Cerebellar nuclear complex (tissue), 1 donor: Measurements from ENCODE around the gene MAST2.

ENCODE experiments used
- DNase-seq, 2 experiments: peaks; one replicate each; lab custom pipeline; 2025; lab: John Stamatoyannopoulos, UW

Gene MAST2

GRCh38 chr1:46065405-46065804, 262.0 kb downstream of the MAST2 start:
- DNase-seq: no peak

- no peak for DNase-seq
These were observed 264.2 kb downstream of the MAST2 start for GRCh38 chr1:46067652-46068051.

DNA sequence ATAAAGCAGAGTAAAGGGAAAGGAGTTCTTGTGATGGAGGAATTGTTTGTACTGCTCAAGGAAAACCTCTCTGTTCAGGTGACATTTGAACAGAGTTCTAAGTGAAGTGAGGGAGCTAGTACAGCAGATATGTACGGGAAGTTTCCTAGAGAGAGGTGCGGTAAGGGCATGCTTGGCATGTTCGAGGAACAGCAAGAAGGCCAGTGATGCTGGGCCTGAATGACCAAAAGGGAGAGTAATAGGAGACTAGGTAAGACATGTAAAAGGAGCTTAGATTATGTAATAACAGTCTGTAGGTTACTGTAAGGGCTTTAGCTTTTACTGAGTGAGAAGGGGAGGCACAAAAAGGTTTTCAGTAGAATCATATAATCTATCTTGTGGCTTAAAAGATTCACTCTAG, 265.1 kb downstream of the MAST2 start:
- DNase-seq: no peak

- DNase-seq: no peak
These were observed 266.9 kb downstream of the MAST2 start for GRCh38 chr1:46070164-46070814.

DNA sequence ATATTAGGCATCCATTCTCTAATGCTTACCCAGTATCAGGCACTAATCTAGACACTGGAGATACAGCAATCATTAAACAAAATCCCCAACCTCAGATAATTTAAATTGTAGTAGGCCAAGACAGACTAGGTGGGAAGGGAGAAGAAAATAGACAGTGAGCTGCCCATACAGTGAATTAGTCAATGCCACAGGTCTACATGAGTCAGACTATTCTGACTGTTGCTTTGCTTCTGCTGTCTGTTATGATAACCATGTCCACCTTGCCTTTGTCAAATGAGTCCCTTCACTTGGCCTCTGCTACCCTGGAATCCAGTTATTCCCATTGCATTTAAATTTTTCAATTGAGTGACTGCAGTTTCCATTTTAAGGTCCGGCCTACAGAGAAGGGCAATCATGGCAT, 269.6 kb downstream of the MAST2 start:
- DNase-seq: no peak

- DNase-seq: no peak
These were observed 272.9 kb downstream of the MAST2 start for GRCh38 chr1:46076343-46076742.

- DNase-seq: no peak
These were observed 274.2 kb downstream of the MAST2 start for GRCh38 chr1:46077644-46078043.

GRCh38 chr1:46080257-46080656, 276.8 kb downstream of the MAST2 start:
- no peak for DNase-seq

DNA sequence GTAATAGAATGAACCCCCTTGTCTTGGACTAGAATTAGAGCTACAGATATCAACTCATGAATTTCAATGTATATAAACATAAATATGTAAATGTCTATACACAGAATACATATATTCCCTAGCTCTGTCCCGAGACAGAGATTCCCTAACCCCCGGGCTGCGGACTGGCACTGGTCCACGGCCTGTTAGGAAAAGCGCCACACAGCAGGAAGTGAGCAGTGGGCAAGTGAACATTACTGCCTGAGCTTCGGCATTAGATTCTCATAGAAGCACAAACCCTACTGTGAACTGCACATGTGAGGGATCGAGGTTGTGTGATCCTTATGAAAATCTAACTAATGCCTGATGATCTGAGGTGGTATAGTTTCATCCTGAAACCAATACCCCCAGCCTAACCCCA, 277.8 kb downstream of the MAST2 start:
- no peak for DNase-seq

- DNase-seq: no peak
These were observed 278.2 kb downstream of the MAST2 start for GRCh38 chr1:46081619-46082018.

GRCh38 chr1:46083579-46083978, 280.2 kb downstream of the MAST2 start:
- DNase-seq: no peak

- no peak for DNase-seq
These were observed 281.4 kb downstream of the MAST2 start for GRCh38 chr1:46084553-46085451.
